COLO829 (cell line): Measurements from ENCODE around the gene LSAMP.

Experiments
- DNase-seq: peaks from one replicate; pipeline ENCODE4 v3.0.0; 2012; ENCODE audit warnings: low spot score

LSAMP gene

GRCh38 chr3:115943579-115943978, 501.7 kb downstream of the LSAMP start:
- no peak for DNase-seq

GRCh38 chr3:115937054-115937453, 508.2 kb downstream of the LSAMP start:
- peak; percentile 48 for DNase-seq

GRCh38 chr3:115932807-115933206, 512.5 kb downstream of the LSAMP start:
- DNase-seq = no peak

- no peak for DNase-seq
These were observed 513.7 kb downstream of the LSAMP start for GRCh38 chr3:115931581-115931980.

GRCh38 chr3:115930922-115931321, 514.4 kb downstream of the LSAMP start:
- no peak for DNase-seq

GRCh38 chr3:115930168-115930567, 515.1 kb downstream of the LSAMP start:
- DNase-seq = no peak

GRCh38 chr3:115928376-115928775, 516.9 kb downstream of the LSAMP start:
- no peak for DNase-seq

- no peak for DNase-seq
These were observed 518.1 kb downstream of the LSAMP start for GRCh38 chr3:115927197-115927596.

- peak; percentile 50 for DNase-seq
These were observed 522.5 kb downstream of the LSAMP start for GRCh38 chr3:115922681-115923347.

GRCh38 chr3:115921711-115922110, 523.6 kb downstream of the LSAMP start:
- no peak for DNase-seq

GRCh38 chr3:115918900-115919299, 526.4 kb downstream of the LSAMP start:
- no peak for DNase-seq

GRCh38 chr3:115916866-115917265, 528.4 kb downstream of the LSAMP start:
- DNase-seq = no peak

- DNase-seq = no peak
These were observed 530.2 kb downstream of the LSAMP start for GRCh38 chr3:115915061-115915460.

GRCh38 chr3:115913069-115913686, 532.1 kb downstream of the LSAMP start:
- DNase-seq = peak; percentile 52

- DNase-seq = no peak
These were observed 532.9 kb downstream of the LSAMP start for GRCh38 chr3:115912372-115912771.

- no peak for DNase-seq
These were observed 539.4 kb downstream of the LSAMP start for GRCh38 chr3:115905871-115906270.

GRCh38 chr3:115903843-115904242, 541.4 kb downstream of the LSAMP start:
- no peak for DNase-seq

GRCh38 chr3:115901008-115901407, 544.3 kb downstream of the LSAMP start:
- no peak for DNase-seq

- DNase-seq = no peak
These were observed 545.8 kb downstream of the LSAMP start for GRCh38 chr3:115899535-115899934.

GRCh38 chr3:115898656-115899410, 546.5 kb downstream of the LSAMP start:
- no peak for DNase-seq

GRCh38 chr3:115891006-115891636, 554.2 kb downstream of the LSAMP start:
- DNase-seq = no peak

- DNase-seq = no peak
These were observed 554.7 kb downstream of the LSAMP start for GRCh38 chr3:115890579-115890978.

GRCh38 chr3:115885621-115886020, 559.7 kb downstream of the LSAMP start:
- peak; percentile 21 for DNase-seq
